T-cell (primary cell): ENCODE data around the gene SSC4D. TPM values are rescaled to one million over a fixed set of nuclear protein-coding genes. Genes with fewer than 3 reads are reported as not detected.

Experiments
- ATAC-seq, 4 experiments: fragments of 200-7000 bp in 3 of 4; fragments of 150-1000 bp in 1 of 4; cut with Tn5 transposase; replicated peaks in 1 of 4; 1 replicate in 3 of 4; 2 replicates in 1 of 4; pipeline ENCODE4 v1.10.0; 2021; ENCODE audit warnings: moderate library complexity in 3 of 4, mild to moderate bottlenecking in 2 of 4, moderate number of reproducible peaks in 1 of 4
- CTCF ChIA-PET, 2 donors: fragments of 300-600 bp; sonication (Branson Sonifier 250); formaldehyde crosslinking; loops; one replicate each; lab custom pipeline; 2022; ENCODE audit warnings: antibody characterized with exemption in 2 of 2; lab: Charles Lee
- POLR2A ChIA-PET, 2 donors: fragments of 300-600 bp; sonication (Branson Sonifier 250); formaldehyde crosslinking; loops; one replicate each; lab custom pipeline; 2022; ENCODE audit warnings: antibody characterized with exemption in 2 of 2; lab: Charles Lee
- DNase-seq, 35 experiments: peaks; one replicate each; pipeline versions ENCODE4 v3.0.0 to v3.0.0-alpha.2; 2013 to 2023
- H3K27ac ChIP-seq: one replicate; pipeline ENCODE4 v1.5.1; 2013; ENCODE audit warnings: low read length
- H3K27me3 ChIP-seq, 2 experiments: replicated peaks in 1 of 2; 1 replicate in 1 of 2; 2 replicates in 1 of 2; pipeline versions ENCODE4 v1.6.1 to v1.7.0; 2013; ENCODE audit warnings: low read length in 1 of 2, mixed read lengths in 1 of 2; ENCODE audit not compliant: control insufficient read depth in 2 of 2, insufficient read depth in 2 of 2; ENCODE audit errors: extremely low read depth in 1 of 2
- H3K36me3 ChIP-seq, 2 donors: 1 replicate in 1 of 2; 2 replicates in 1 of 2; pipeline versions ENCODE4 v1.6.1 to v1.7.0; 2013; ENCODE audit warnings: low read length in 1 of 2; ENCODE audit not compliant: control insufficient read depth in 2 of 2, insufficient read depth in 1 of 2; ENCODE audit errors: extremely low read depth in 1 of 2
- H3K4me1 ChIP-seq, 2 experiments: 1 replicate in 1 of 2; 2 replicates in 1 of 2; pipeline versions ENCODE4 v1.6.1 to v1.7.0; 2013; ENCODE audit warnings: low read length in 2 of 2, mixed read lengths in 1 of 2; ENCODE audit not compliant: insufficient read depth in 2 of 2, control insufficient read depth in 1 of 2; ENCODE audit errors: extremely low read depth in 1 of 2
- H3K4me3 ChIP-seq, 2 donors: 1 replicate in 1 of 2; 2 replicates in 1 of 2; pipeline versions ENCODE4 v1.5.1 to v1.7.0; 2013; ENCODE audit warnings: mild to moderate bottlenecking in 2 of 2, low read length in 1 of 2, moderate library complexity in 1 of 2; ENCODE audit not compliant: control insufficient read depth in 1 of 2; ENCODE audit errors: extremely low read depth in 1 of 2
- H3K9me3 ChIP-seq: 2 replicates; pipeline ENCODE4 v1.7.0; 2013
- H3K27ac Mint-ChIP-seq, 2 donors: one replicate each; pipeline ENCODE4 v1.8.0; 2020 to 2021; ENCODE audit warnings: mild to moderate bottlenecking in 2 of 2, mixed read lengths in 2 of 2
- H3K27me3 Mint-ChIP-seq, 2 donors: one replicate each; pipeline ENCODE4 v1.8.0; 2021 to 2022; ENCODE audit warnings: mixed read lengths in 2 of 2
- H3K36me3 Mint-ChIP-seq: one replicate; pipeline ENCODE4 v1.8.0; 2021; ENCODE audit warnings: mixed read lengths
- H3K4me1 Mint-ChIP-seq, 3 donors: one replicate each; pipeline ENCODE4 v1.8.0; 2020 to 2022; ENCODE audit warnings: mixed read lengths in 3 of 3, mild to moderate bottlenecking in 1 of 3
- H3K4me3 Mint-ChIP-seq, 3 donors: one replicate each; pipeline ENCODE4 v1.8.0; 2020 to 2022; ENCODE audit warnings: mild to moderate bottlenecking in 3 of 3, mixed read lengths in 3 of 3, moderate library complexity in 3 of 3
- H3K9me3 Mint-ChIP-seq, 3 donors: one replicate each; pipeline ENCODE4 v1.8.0; 2020 to 2022; ENCODE audit warnings: mixed read lengths in 3 of 3
- WGBS: methylation state at CpG from one replicate; pipeline ENCODE4 v1.1.5; 2013; ENCODE audit warnings: missing lambda C conversion rate; ENCODE audit not compliant: insufficient coverage; 5-methylcytosine and 5-hydroxymethylcytosine counted together
- total RNA-seq, 35 experiments: library from RNA in 6 of 35; stranded (reverse) in 6 of 35; fragments of 120-200 nt in 1 of 35; gene quantifications; one replicate each; pipeline versions ENCODE4 v1.2.1 to v1.2.4 and lab custom pipeline; 2013 to 2026

SSC4D gene
- total RNA-seq, 5 donors from 2014 or later (not counting 1 experiment from before 2014, with no cell fraction given), result 0.20 to 0.76 (median 0.28) TPM; not detected in 2

GRCh38 chr7:76383089-76383944 lies 26.2 kb downstream of the SSC4D start:
- no peak overlapping the region for H3K27ac Mint-ChIP-seq
- H3K36me3 Mint-ChIP-seq, result no peaks in the 10 kb centered on the region
- H3K27me3 Mint-ChIP-seq, result no peaks in the 10 kb centered on the region
- no peaks in the 10 kb centered on the region for H3K9me3 ChIP-seq
- DNase-seq (no peak), ATAC-seq (no peak)
- peaks cover 0 to 13% of the 10 kb centered on the region in 2 experiments for H3K4me1 ChIP-seq
- H3K4me1 Mint-ChIP-seq, result peaks cover 0 to 8% (median 5%) of the 10 kb centered on the region in 3 donors
- no peaks in the 10 kb centered on the region for H3K9me3 Mint-ChIP-seq
- 88% methylated on average over 8 of the region's 13 CpGs for WGBS
- H3K4me3 Mint-ChIP-seq, result no peak overlapping the region
- no peaks in the 10 kb centered on the region for H3K27me3 ChIP-seq
- no peak overlapping the region for H3K4me3 ChIP-seq
- POLR2A ChIA-PET, result no interaction called here
- CTCF ChIA-PET, result interaction anchor here (0.6 kb wide), 2 partner anchors 56 to 1889 kb away, joined by 3 to 5 read pairs; no protein-coding TSS in a partner anchor
- H3K36me3 ChIP-seq, result no peaks in the 10 kb centered on the region
- H3K27ac ChIP-seq, result no peak overlapping the region

DNA sequence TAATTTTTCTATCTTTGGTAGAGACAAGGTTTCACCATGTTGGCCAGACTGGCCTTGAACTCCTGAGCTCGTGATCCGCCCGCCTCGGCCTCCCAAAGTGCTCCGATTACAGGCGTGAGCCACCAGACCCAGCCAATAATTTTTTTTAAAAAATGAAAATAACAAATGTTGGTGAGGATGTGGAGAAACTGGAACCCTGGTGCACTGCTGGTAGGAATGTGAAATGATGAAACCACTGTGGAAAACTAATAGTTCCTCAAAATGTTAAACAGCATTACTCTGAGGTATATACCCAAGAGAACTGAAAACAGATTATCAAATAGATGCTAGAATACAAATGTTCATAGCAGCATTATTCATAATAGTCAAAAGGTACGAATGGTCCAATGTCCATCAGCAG lies 27.7 kb downstream of the SSC4D start:
- Mint-ChIP-seq H3K27ac (no peak overlapping the region), H3K4me3 (no peak overlapping the region), H3K27me3 (no peaks in the 10 kb centered on the region), H3K4me1 (peaks cover 0 to 8% (median 5%) of the 10 kb centered on the region in 3 donors), H3K9me3 (no peaks in the 10 kb centered on the region), H3K36me3 (no peaks in the 10 kb centered on the region)
- Histone ChIP-seq H3K27me3 (no peaks in the 10 kb centered on the region), H3K27ac (no peak overlapping the region), H3K9me3 (no peaks in the 10 kb centered on the region), H3K36me3 (no peaks in the 10 kb centered on the region), H3K4me1 (peaks cover 0 to 13% of the 10 kb centered on the region in 2 experiments), H3K4me3 (no peak overlapping the region)
- DNase-seq (no peak), ATAC-seq (no peak)
- ChIA-PET POLR2A (no interaction called here), CTCF (interaction anchor here in 1 of 2 donors (0.6 kb wide), 1 partner anchor 48 kb away, joined by 4 read pairs; no protein-coding TSS in a partner anchor)
- WGBS, result no CpG with 5 or more reads among the region's 7 CpGs

GRCh38 chr7:76380623-76380966 lies 28.9 kb downstream of the SSC4D start:
- DNase-seq (no peak), ATAC-seq (no peak)
- H3K27me3 ChIP-seq, result no peaks in the 10 kb centered on the region
- Mint-ChIP-seq H3K27ac (peak overlapping the region in 1 of 2 donors; percentile 66), H3K27me3 (no peaks in the 10 kb centered on the region), H3K4me1 (peaks cover 0 to 8% (median 5%) of the 10 kb centered on the region in 3 donors), H3K36me3 (no peaks in the 10 kb centered on the region), H3K9me3 (no peaks in the 10 kb centered on the region), H3K4me3 (peak overlapping the region; percentile 70 to 79 (median 73))
- no peak overlapping the region for H3K4me3 ChIP-seq
- 100% methylated on average over 2 of the region's 7 CpGs for WGBS
- ChIA-PET CTCF (no interaction called here), POLR2A (no interaction called here)
- H3K36me3 ChIP-seq, result no peaks in the 10 kb centered on the region
- H3K27ac ChIP-seq, result no peak overlapping the region
- peaks cover 0 to 13% of the 10 kb centered on the region in 2 experiments for H3K4me1 ChIP-seq
- H3K9me3 ChIP-seq, result no peaks in the 10 kb centered on the region

DNA sequence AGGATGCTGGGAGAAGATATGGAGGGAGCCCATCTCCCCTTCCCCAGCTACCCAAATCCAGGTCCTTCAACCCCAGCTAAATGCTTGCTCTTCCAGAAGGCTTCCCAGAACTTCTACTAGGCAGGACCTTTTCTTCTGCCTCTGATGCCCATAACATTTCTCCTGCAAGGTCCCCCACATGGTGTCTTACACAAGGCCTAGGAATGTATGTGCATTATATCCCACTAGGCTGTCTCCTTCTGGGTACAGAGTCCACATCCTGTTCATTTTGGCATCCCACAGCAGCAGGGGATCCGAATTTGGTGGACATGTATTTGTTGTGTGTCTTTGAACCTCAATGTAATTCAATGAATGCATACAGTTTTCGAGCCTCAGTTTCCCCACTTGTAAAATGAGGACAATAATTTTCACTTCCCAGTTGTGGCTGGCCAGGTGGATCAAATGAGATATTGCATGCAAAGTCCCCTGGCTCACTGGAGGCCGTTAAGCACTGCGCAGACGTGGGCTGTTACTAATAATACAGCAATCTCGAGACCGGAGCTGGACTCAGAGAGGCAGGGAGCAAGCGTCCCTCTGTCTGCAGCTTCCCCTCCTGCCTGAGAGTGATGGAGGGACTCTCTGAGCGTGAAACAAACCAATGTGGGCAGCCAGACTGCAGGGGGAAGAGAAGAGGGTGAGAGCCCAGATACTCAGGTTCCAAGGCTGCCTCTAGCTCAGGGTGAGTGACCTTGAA lies 32.1 kb downstream of the SSC4D start:
- Mint-ChIP-seq H3K36me3 (no peaks in the 10 kb centered on the region), H3K4me3 (no peak overlapping the region), H3K9me3 (no peaks in the 10 kb centered on the region), H3K27me3 (peaks cover under 1 to 5% of the 10 kb centered on the region in 2 donors), H3K4me1 (peaks cover 0 to 8% (median 5%) of the 10 kb centered on the region in 3 donors), H3K27ac (no peak overlapping the region)
- Histone ChIP-seq H3K27me3 (peaks cover 0 to 16% of the 10 kb centered on the region in 2 experiments), H3K36me3 (no peaks in the 10 kb centered on the region), H3K9me3 (no peaks in the 10 kb centered on the region), H3K27ac (no peak overlapping the region), H3K4me1 (peaks cover 0 to 13% of the 10 kb centered on the region in 2 experiments), H3K4me3 (no peak overlapping the region)
- CTCF ChIA-PET, result interaction anchor here in 1 of 2 donors (0.7 kb wide), 1 partner anchor 210 kb away, joined by 4 read pairs; no protein-coding TSS in a partner anchor
- 85% methylated on average over 8 of the region's 9 CpGs for WGBS
- DNase-seq, result no peak
- ATAC-seq, result no peak
- POLR2A ChIA-PET, result interaction anchor here in 1 of 2 donors (0.6 kb wide), 1 partner anchor 22 kb away, joined by 3 read pairs; no protein-coding TSS in a partner anchor

GRCh38 chr7:76375251-76375650 lies 34.2 kb downstream of the SSC4D start:
- Histone ChIP-seq H3K36me3 (no peaks in the 10 kb centered on the region), H3K9me3 (no peaks in the 10 kb centered on the region), H3K4me1 (peaks cover 0 to 9% of the 10 kb centered on the region in 2 experiments), H3K4me3 (no peak overlapping the region), H3K27me3 (peaks cover 0 to 34% of the 10 kb centered on the region in 2 experiments), H3K27ac (no peak overlapping the region)
- ATAC-seq (no peak), DNase-seq (no peak)
- Mint-ChIP-seq H3K36me3 (no peaks in the 10 kb centered on the region), H3K27ac (no peak overlapping the region), H3K9me3 (no peaks in the 10 kb centered on the region), H3K4me1 (peaks cover 0 to 6% (median under 1%) of the 10 kb centered on the region in 3 donors), H3K27me3 (peaks cover 3 to 12% of the 10 kb centered on the region in 2 donors), H3K4me3 (no peak overlapping the region)
- ChIA-PET POLR2A (interaction anchor here in 1 of 2 donors (0.6 kb wide), 1 partner anchor 187 kb away, joined by 3 read pairs; no protein-coding TSS in a partner anchor), CTCF (no interaction called here)
- 94% methylated on average over 9 of the region's 9 CpGs for WGBS
